GM21367 (cell line): Measurements from ENCODE around the gene MPC1L.
A peak's percentile ranks its signal among the peaks of the same experiment; 100 is the strongest.

Experiments
- ATAC-seq: cut with Tn5 transposase; IDR thresholded peaks from one replicate; pipeline ENCODE4 v1.9.1; 2021; ENCODE audit not compliant: unreplicated experiment

Gene MPC1L

GRCh38 chrX:40625294-40625693, 2.1 kb downstream of the MPC1L start:
- ATAC-seq: no peak

GRCh38 chrX:40628506-40628905, 5.3 kb downstream of the MPC1L start:
- no peak for ATAC-seq

- no peak for ATAC-seq
Observed at GRCh38 chrX:40632199-40632598, 9.0 kb downstream of the MPC1L start.

- no peak for ATAC-seq
Observed at GRCh38 chrX:40637687-40638086, 14.5 kb downstream of the MPC1L start.

GRCh38 chrX:40644176-40644575, 20.9 kb downstream of the MPC1L start:
- ATAC-seq: no peak

- no peak for ATAC-seq
Observed at GRCh38 chrX:40644821-40645358, 21.7 kb downstream of the MPC1L start.

- ATAC-seq: peak; percentile 28
Observed at GRCh38 chrX:40646489-40647306, 23.5 kb downstream of the MPC1L start.

- ATAC-seq: peak; percentile 39
Observed at GRCh38 chrX:40647307-40648197, 24.3 kb downstream of the MPC1L start, which contains the start of gene CXorf38. Gene CXorf38, minus strand, starts transcription at chrX:40647561. Its CDS starts 41 bp downstream, at chrX:40647520.

GRCh38 chrX:40651620-40652223, 28.5 kb downstream of the MPC1L start:
- ATAC-seq: no peak

GRCh38 chrX:40652664-40653063, 29.4 kb downstream of the MPC1L start:
- no peak for ATAC-seq

- no peak for ATAC-seq
Observed at GRCh38 chrX:40653535-40653934, 30.3 kb downstream of the MPC1L start.

- ATAC-seq: no peak
Observed at GRCh38 chrX:40660381-40660780, 37.2 kb downstream of the MPC1L start.

GRCh38 chrX:40661489-40661888, 38.3 kb downstream of the MPC1L start:
- ATAC-seq: no peak

- no peak for ATAC-seq
Observed at GRCh38 chrX:40663078-40663740, 40.0 kb downstream of the MPC1L start.

- ATAC-seq: no peak
Observed at GRCh38 chrX:40663880-40664630, 40.8 kb downstream of the MPC1L start.

GRCh38 chrX:40671126-40671525, 47.9 kb downstream of the MPC1L start:
- no peak for ATAC-seq
